Measurements from ENCODE around the gene FANCB.

- no peak for TF ChIP-seq POLR2A (IDR thresholded peaks at IDR 0.05; ENCODE audit: low read depth, low read length)
- no peak for TF ChIP-seq CTCF (conservative IDR thresholded peaks at IDR 0.05; ENCODE audit: low read depth, low read length)
- no peak for TF ChIP-seq CEBPB (IDR thresholded peaks at IDR 0.05; ENCODE audit: low read depth, low read length)
- TF ChIP-seq MAFK (IDR thresholded peaks at IDR 0.05; ENCODE audit: low read depth, low read length), result no peak
- TF ChIP-seq USF2 (IDR thresholded peaks at IDR 0.05; ENCODE audit: low read depth, low read length), result no peak
- no peak for TF ChIP-seq SMC3 (IDR thresholded peaks at IDR 0.05; ENCODE audit: low read depth, low read length)
- TF ChIP-seq RAD21 (IDR thresholded peaks at IDR 0.05; ENCODE audit: low read length), result no peak
- no peak for TF ChIP-seq CHD1 (IDR thresholded peaks at IDR 0.05; ENCODE audit: low read depth, low read length)
Observed at GRCh38 chrX:14896273-14896672, 23.4 kb upstream of the FANCB start.
